MM.1S (cell line): ENCODE measurements around the gene SYT2.

Source experiments
- EZH2 ChIP-seq: fragments of 300-600 bp; sonication (generic); optimal IDR thresholded peaks from 2 replicates; pipeline ENCODE3; 2017; ENCODE audit warnings: low read depth, mild to moderate bottlenecking, antibody characterized with exemption, low read length, mixed read lengths
- TF ChIP-seq, protein P1 (sequence below): fragments of 300-600 bp; sonication (generic); IDR thresholded peaks from 2 replicates; pipeline ENCODE4 v1.5.1; 2016; ENCODE audit warnings: antibody characterized with exemption, low read length, mixed read lengths

- TF ChIP-seq, protein P1, sequence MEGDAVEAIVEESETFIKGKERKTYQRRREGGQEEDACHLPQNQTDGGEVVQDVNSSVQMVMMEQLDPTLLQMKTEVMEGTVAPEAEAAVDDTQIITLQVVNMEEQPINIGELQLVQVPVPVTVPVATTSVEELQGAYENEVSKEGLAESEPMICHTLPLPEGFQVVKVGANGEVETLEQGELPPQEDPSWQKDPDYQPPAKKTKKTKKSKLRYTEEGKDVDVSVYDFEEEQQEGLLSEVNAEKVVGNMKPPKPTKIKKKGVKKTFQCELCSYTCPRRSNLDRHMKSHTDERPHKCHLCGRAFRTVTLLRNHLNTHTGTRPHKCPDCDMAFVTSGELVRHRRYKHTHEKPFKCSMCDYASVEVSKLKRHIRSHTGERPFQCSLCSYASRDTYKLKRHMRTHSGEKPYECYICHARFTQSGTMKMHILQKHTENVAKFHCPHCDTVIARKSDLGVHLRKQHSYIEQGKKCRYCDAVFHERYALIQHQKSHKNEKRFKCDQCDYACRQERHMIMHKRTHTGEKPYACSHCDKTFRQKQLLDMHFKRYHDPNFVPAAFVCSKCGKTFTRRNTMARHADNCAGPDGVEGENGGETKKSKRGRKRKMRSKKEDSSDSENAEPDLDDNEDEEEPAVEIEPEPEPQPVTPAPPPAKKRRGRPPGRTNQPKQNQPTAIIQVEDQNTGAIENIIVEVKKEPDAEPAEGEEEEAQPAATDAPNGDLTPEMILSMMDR, result no peak
- no peak for TF ChIP-seq EZH2
Measured at GRCh38 chr1:202577381-202577780, 132.9 kb downstream of the SYT2 start.
